ENCODE data around the gene LHFPL6.

GRCh38 chr13:39530916-39531315, 72.1 kb downstream of the LHFPL6 start:
- TF ChIP-seq CTCF (IDR thresholded peaks at IDR 0.05), result no peak
- TF ChIP-seq POLR2A (IDR thresholded peaks at IDR 0.05), result no peak
